ENCODE data around the gene TLR9.

TLR9 gene

GRCh38 chr3:52218937-52219650, 6.4 kb downstream of the TLR9 start:
- no peak overlapping the region for H3K27ac ChIP-seq (ENCODE audit: low read depth, low read length)
- H2AK5ac ChIP-seq (ENCODE audit: low read length): no peak overlapping the region
- peaks cover 4% of the 10 kb centered on the region for H3K36me3 ChIP-seq (ENCODE audit: control insufficient read depth, insufficient read depth, low read length)
- H4K8ac ChIP-seq (ENCODE audit: low read depth, low read length): no peak overlapping the region
- no peaks in the 10 kb centered on the region for H3K79me2 ChIP-seq (ENCODE audit: control insufficient read depth, insufficient read depth, low read length)
- H3K4me1 ChIP-seq (ENCODE audit: control insufficient read depth, low read depth, low read length): no peaks in the 10 kb centered on the region
- no peak overlapping the region for H2BK15ac ChIP-seq (replicated peaks; ENCODE audit: low read depth)
- no peak overlapping the region for H3K4me2 ChIP-seq (ENCODE audit: low read length)
- H3K27me3 ChIP-seq (ENCODE audit: insufficient read depth, low read length, poor library complexity): no peaks in the 10 kb centered on the region
- no peak overlapping the region for H3K4ac ChIP-seq (ENCODE audit: low read depth, low read length)
- H3K4me3 ChIP-seq (ENCODE audit: low read length): no peak overlapping the region
- H2BK5ac ChIP-seq (ENCODE audit: low read length): no peak overlapping the region
- WGBS (ENCODE audit: extremely low coverage, insufficient coverage, low lambda C conversion rate): no CpG with 5 or more reads among the region's 6 CpGs
- no peak overlapping the region for H3K23ac ChIP-seq (ENCODE audit: low read length)
- DNase-seq: peak; percentile 50
- H3K56ac ChIP-seq (ENCODE audit: low read length): no peak overlapping the region
- no peak overlapping the region for H2BK120ac ChIP-seq (ENCODE audit: low read depth, low read length)
- no peak overlapping the region for H4K5ac ChIP-seq (ENCODE audit: low read length)
- no peaks in the 10 kb centered on the region for H3K79me1 ChIP-seq (ENCODE audit: low read length)
- H3K18ac ChIP-seq (ENCODE audit: low read length): no peak overlapping the region
- no peak overlapping the region for H3K9ac ChIP-seq (ENCODE audit: low read length)

- no peak overlapping the region for H2BK15ac ChIP-seq (replicated peaks; ENCODE audit: low read depth)
- no peak overlapping the region for H3K18ac ChIP-seq (ENCODE audit: low read length)
- H3K27ac ChIP-seq (ENCODE audit: low read depth, low read length): no peak overlapping the region
- H3K4me2 ChIP-seq (ENCODE audit: low read length): no peak overlapping the region
- no peak overlapping the region for H4K5ac ChIP-seq (ENCODE audit: low read length)
- H3K9ac ChIP-seq (ENCODE audit: low read length): no peak overlapping the region
- peaks cover 6% of the 10 kb centered on the region for H3K36me3 ChIP-seq (ENCODE audit: control insufficient read depth, insufficient read depth, low read length)
- no peak overlapping the region for H2BK5ac ChIP-seq (ENCODE audit: low read length)
- WGBS (ENCODE audit: extremely low coverage, insufficient coverage, low lambda C conversion rate): no CpG with 5 or more reads among the region's 12 CpGs
- no peaks in the 10 kb centered on the region for H3K4me1 ChIP-seq (ENCODE audit: control insufficient read depth, low read depth, low read length)
- H2BK120ac ChIP-seq (ENCODE audit: low read depth, low read length): no peak overlapping the region
- H3K56ac ChIP-seq (ENCODE audit: low read length): no peak overlapping the region
- H4K8ac ChIP-seq (ENCODE audit: low read depth, low read length): no peak overlapping the region
- no peak overlapping the region for H2AK5ac ChIP-seq (ENCODE audit: low read length)
- no peak overlapping the region for H3K4me3 ChIP-seq (ENCODE audit: low read length)
- H3K79me2 ChIP-seq (ENCODE audit: control insufficient read depth, insufficient read depth, low read length): no peaks in the 10 kb centered on the region
- no peaks in the 10 kb centered on the region for H3K27me3 ChIP-seq (ENCODE audit: insufficient read depth, low read length, poor library complexity)
- H3K23ac ChIP-seq (ENCODE audit: low read length): no peak overlapping the region
- H3K4ac ChIP-seq (ENCODE audit: low read depth, low read length): no peak overlapping the region
- no peak for DNase-seq
- H3K79me1 ChIP-seq (ENCODE audit: low read length): no peaks in the 10 kb centered on the region
These were observed 7.0 kb downstream of the TLR9 start for GRCh38 chr3:52218454-52218853.

GRCh38 chr3:52218026-52218425, 7.4 kb downstream of the TLR9 start:
- no peak overlapping the region for H2AK5ac ChIP-seq (ENCODE audit: low read length)
- no peak overlapping the region for H3K4ac ChIP-seq (ENCODE audit: low read depth, low read length)
- no peaks in the 10 kb centered on the region for H3K79me1 ChIP-seq (ENCODE audit: low read length)
- no peaks in the 10 kb centered on the region for H3K27me3 ChIP-seq (ENCODE audit: insufficient read depth, low read length, poor library complexity)
- no peak overlapping the region for H3K4me3 ChIP-seq (ENCODE audit: low read length)
- no peaks in the 10 kb centered on the region for H3K4me1 ChIP-seq (ENCODE audit: control insufficient read depth, low read depth, low read length)
- H3K56ac ChIP-seq (ENCODE audit: low read length): no peak overlapping the region
- no peak overlapping the region for H3K23ac ChIP-seq (ENCODE audit: low read length)
- H3K36me3 ChIP-seq (ENCODE audit: control insufficient read depth, insufficient read depth, low read length): peaks cover 8% of the 10 kb centered on the region
- no peak overlapping the region for H3K9ac ChIP-seq (ENCODE audit: low read length)
- H4K5ac ChIP-seq (ENCODE audit: low read length): no peak overlapping the region
- H3K18ac ChIP-seq (ENCODE audit: low read length): no peak overlapping the region
- no peak overlapping the region for H2BK5ac ChIP-seq (ENCODE audit: low read length)
- H3K4me2 ChIP-seq (ENCODE audit: low read length): no peak overlapping the region
- no peak for DNase-seq
- no peaks in the 10 kb centered on the region for H3K79me2 ChIP-seq (ENCODE audit: control insufficient read depth, insufficient read depth, low read length)
- H2BK120ac ChIP-seq (ENCODE audit: low read depth, low read length): no peak overlapping the region
- WGBS (ENCODE audit: extremely low coverage, insufficient coverage, low lambda C conversion rate): no CpG with 5 or more reads among the region's 3 CpGs
- H4K8ac ChIP-seq (ENCODE audit: low read depth, low read length): no peak overlapping the region
- H3K27ac ChIP-seq (ENCODE audit: low read depth, low read length): no peak overlapping the region
- H2BK15ac ChIP-seq (replicated peaks; ENCODE audit: low read depth): no peak overlapping the region

GRCh38 chr3:52217409-52217805, 8.0 kb downstream of the TLR9 start:
- H3K27ac ChIP-seq (ENCODE audit: low read depth, low read length): no peak overlapping the region
- H2AK5ac ChIP-seq (ENCODE audit: low read length): no peak overlapping the region

GRCh38 chr3:52216585-52217408, 8.6 kb downstream of the TLR9 start:
- Histone ChIP-seq H3K56ac (ENCODE audit: low read length) (no peak overlapping the region), H3K36me3 (ENCODE audit: control insufficient read depth, insufficient read depth, low read length) (peaks cover 15% of the 10 kb centered on the region), H3K27me3 (ENCODE audit: insufficient read depth, low read length, poor library complexity) (no peaks in the 10 kb centered on the region), H3K23ac (ENCODE audit: low read length) (no peak overlapping the region), H2BK120ac (ENCODE audit: low read depth, low read length) (no peak overlapping the region), H3K9ac (ENCODE audit: low read length) (no peak overlapping the region), H4K8ac (ENCODE audit: low read depth, low read length) (no peak overlapping the region), H3K18ac (ENCODE audit: low read length) (no peak overlapping the region), H3K79me2 (ENCODE audit: control insufficient read depth, insufficient read depth, low read length) (no peaks in the 10 kb centered on the region), H2BK15ac (replicated peaks; ENCODE audit: low read depth) (no peak overlapping the region), H4K5ac (ENCODE audit: low read length) (no peak overlapping the region), H3K4me2 (ENCODE audit: low read length) (no peak overlapping the region), H3K4me3 (ENCODE audit: low read length) (no peak overlapping the region), H2BK5ac (ENCODE audit: low read length) (no peak overlapping the region), H3K4ac (ENCODE audit: low read depth, low read length) (no peak overlapping the region), H3K79me1 (ENCODE audit: low read length) (no peaks in the 10 kb centered on the region), H3K27ac (ENCODE audit: low read depth, low read length) (no peak overlapping the region), H3K4me1 (ENCODE audit: control insufficient read depth, low read depth, low read length) (no peaks in the 10 kb centered on the region), H2AK5ac (ENCODE audit: low read length) (no peak overlapping the region)
- no CpG with 5 or more reads among the region's 13 CpGs for WGBS (ENCODE audit: extremely low coverage, insufficient coverage, low lambda C conversion rate)
- DNase-seq: peak; percentile 45

More at GRCh38 chr3:52217409-52217805, 8.0 kb downstream of the TLR9 start:
- Histone ChIP-seq H3K23ac (ENCODE audit: low read length) (no peak overlapping the region), H3K18ac (ENCODE audit: low read length) (no peak overlapping the region), H2BK120ac (ENCODE audit: low read depth, low read length) (no peak overlapping the region), H2BK15ac (replicated peaks; ENCODE audit: low read depth) (no peak overlapping the region), H3K36me3 (ENCODE audit: control insufficient read depth, insufficient read depth, low read length) (peaks cover 11% of the 10 kb centered on the region), H3K79me1 (ENCODE audit: low read length) (no peaks in the 10 kb centered on the region), H3K27me3 (ENCODE audit: insufficient read depth, low read length, poor library complexity) (no peaks in the 10 kb centered on the region), H4K8ac (ENCODE audit: low read depth, low read length) (no peak overlapping the region), H3K56ac (ENCODE audit: low read length) (no peak overlapping the region), H2BK5ac (ENCODE audit: low read length) (no peak overlapping the region), H3K4me1 (ENCODE audit: control insufficient read depth, low read depth, low read length) (no peaks in the 10 kb centered on the region), H3K4me3 (ENCODE audit: low read length) (no peak overlapping the region), H3K9ac (ENCODE audit: low read length) (no peak overlapping the region), H3K79me2 (ENCODE audit: control insufficient read depth, insufficient read depth, low read length) (no peaks in the 10 kb centered on the region), H3K4me2 (ENCODE audit: low read length) (no peak overlapping the region), H3K4ac (ENCODE audit: low read depth, low read length) (no peak overlapping the region), H4K5ac (ENCODE audit: low read length) (no peak overlapping the region)
- no peak for DNase-seq
- no CpG with 5 or more reads among the region's 10 CpGs for WGBS (ENCODE audit: extremely low coverage, insufficient coverage, low lambda C conversion rate)

All from mesendoderm (in vitro differentiated cells).